PC-9 (cell line): ENCODE data around the gene ABLIM2. TPM values are rescaled to one million over a fixed set of nuclear protein-coding genes. Genes with fewer than 3 reads are reported as not detected.

Experiments
- BruUV-seq: library from RNA; stranded (reverse); fragments of 400-500 nt; replicated peaks from 2 replicates; lab custom pipeline; 2021; lab: Mats Ljungman, UMichigan
- CTCF ChIA-PET: fragments of 300-600 bp; sonication (Branson Sonifier 250); formaldehyde crosslinking; loops from one replicate; lab custom pipeline; 2022; ENCODE audit warnings: antibody characterized with exemption; lab: Charles Lee
- POLR2A ChIA-PET: fragments of 300-600 bp; sonication (Branson Sonifier 250); formaldehyde crosslinking; loops from one replicate; lab custom pipeline; 2022; ENCODE audit warnings: antibody characterized with exemption; ENCODE audit not compliant: unreplicated experiment; lab: Charles Lee
- DNase-seq, 2 experiments: peaks; one replicate each; pipeline versions ENCODE4 v3.0.0 to v3.0.0-alpha.2; 2015 to 2022; ENCODE audit warnings: mixed read lengths in 1 of 2
- H2AFZ ChIP-seq: fragments of 200-600 bp; sonication (generic); 2 replicates; pipeline ENCODE4 v1.8.1; 2017; ENCODE audit warnings: antibody characterized with exemption
- H3F3A ChIP-seq: fragments of 200-600 bp; sonication (generic); 2 replicates; pipeline ENCODE4 v1.8.1; 2017; ENCODE audit warnings: antibody characterized with exemption, mild to moderate bottlenecking, low read depth; ENCODE audit not compliant: insufficient read depth
- H3K27ac ChIP-seq: fragments of 200-600 bp; sonication (generic); 2 replicates; pipeline ENCODE4 v1.6.1; 2016; ENCODE audit warnings: mixed run types
- H3K27me3 ChIP-seq: fragments of 200-600 bp; sonication (generic); 2 replicates; pipeline ENCODE4 v1.6.1; 2016; ENCODE audit warnings: low read depth, mixed run types; ENCODE audit not compliant: insufficient read depth
- H3K36me3 ChIP-seq: fragments of 200-600 bp; sonication (generic); 2 replicates; pipeline ENCODE4 v1.6.1; 2016; ENCODE audit warnings: low read depth, mixed run types
- H3K4me1 ChIP-seq: fragments of 200-600 bp; sonication (generic); replicated peaks from 2 replicates; pipeline ENCODE4 v1.6.1; 2016; ENCODE audit warnings: mixed run types; ENCODE audit not compliant: insufficient read depth
- H3K4me2 ChIP-seq: fragments of 200-600 bp; sonication (generic); 2 replicates; pipeline ENCODE4 v1.6.1; 2017; ENCODE audit warnings: mixed run types
- H3K4me3 ChIP-seq: fragments of 200-600 bp; sonication (generic); 2 replicates; pipeline ENCODE4 v1.6.1; 2016; ENCODE audit warnings: mixed run types
- H3K79me2 ChIP-seq: fragments of 200-600 bp; sonication (generic); 2 replicates; pipeline ENCODE4 v1.6.1; 2017; ENCODE audit warnings: low read depth, mixed run types
- H3K9me2 ChIP-seq: fragments of 200-600 bp; sonication (generic); 2 replicates; pipeline ENCODE4 v1.8.1; 2017; ENCODE audit warnings: mild to moderate bottlenecking; ENCODE audit not compliant: insufficient read depth
- H3K9me3 ChIP-seq: fragments of 200-600 bp; sonication (generic); 2 replicates; pipeline ENCODE4 v1.8.1; 2016; ENCODE audit warnings: low read depth; ENCODE audit not compliant: insufficient read depth
- H4K20me1 ChIP-seq: fragments of 200-600 bp; sonication (generic); 2 replicates; pipeline ENCODE4 v1.8.1; 2017; ENCODE audit not compliant: insufficient read depth
- CTCF ChIP-seq: fragments of 200-600 bp; sonication (generic); conservative IDR thresholded peaks from 2 replicates; pipeline ENCODE4 v1.6.1; 2017; ENCODE audit warnings: mixed run types, antibody characterized with exemption, mild to moderate bottlenecking, moderate library complexity
- EZH2 ChIP-seq: fragments of 200-600 bp; sonication (generic); IDR thresholded peaks from 2 replicates; pipeline ENCODE4 v1.8.0; 2017; ENCODE audit warnings: antibody characterized with exemption, low read depth
- intact Hi-C: fragments of 100-400 bp; cut with micrococcal nuclease; formaldehyde crosslinking; loops from one replicate; pipeline ENCODE4 v1.10.0; 2022; ENCODE audit not compliant: unreplicated experiment
- total RNA-seq: library from RNA; stranded (reverse); gene quantifications from 2 replicates; pipeline ENCODE4 v1.2.3, GENCODE V29; 2021

ABLIM2 gene
- total RNA-seq, 1 experiment from 2014 or later: 1.6 TPM

- ChIA-PET CTCF (interaction anchor here (0.6 kb wide), 1 partner anchor 895 kb away, joined by 3 read pairs; no protein-coding TSS in a partner anchor), POLR2A (interaction anchor here (0.6 kb wide), 2 partner anchors 15 to 23 kb away, joined by 3 to 4 read pairs; no protein-coding TSS in a partner anchor)
- TF ChIP-seq EZH2: no peak
- TF ChIP-seq CTCF: no peak
- no TSS peak for BruUV-seq
- no peaks in the 10 kb centered on the region for H3F3A ChIP-seq
- DNase-seq: peak in 1 of 2 experiments; percentile 19
- H3K79me2 ChIP-seq: no peaks in the 10 kb centered on the region
- H3K4me2 ChIP-seq: no peak overlapping the region
- no peak overlapping the region for H3K4me3 ChIP-seq
- H3K4me1 ChIP-seq: no peaks in the 10 kb centered on the region
- no peaks in the 10 kb centered on the region for H3K9me2 ChIP-seq
- no peak overlapping the region for H2AFZ ChIP-seq
- intact Hi-C loops: no loop called here
- H3K27me3 ChIP-seq: no peaks in the 10 kb centered on the region
- peaks cover 9% of the 10 kb centered on the region; the same call in 1 of the 2 replicates for H3K9me3 ChIP-seq
- no peaks in the 10 kb centered on the region for H4K20me1 ChIP-seq
- H3K36me3 ChIP-seq: no peaks in the 10 kb centered on the region
- no peak overlapping the region for H3K27ac ChIP-seq
Measured at GRCh38 chr4:8090312-8090711, 68.3 kb downstream of the ABLIM2 start.

- H4K20me1 ChIP-seq: no peaks in the 10 kb centered on the region
- no peaks in the 10 kb centered on the region for H3K36me3 ChIP-seq
- ChIA-PET POLR2A (interaction anchor here (0.6 kb wide), 2 partner anchors 15 to 24 kb away, joined by 3 to 4 read pairs; no protein-coding TSS in a partner anchor), CTCF (interaction anchor here (0.6 kb wide), 1 partner anchor 894 kb away, joined by 3 read pairs; no protein-coding TSS in a partner anchor)
- H3K79me2 ChIP-seq: no peaks in the 10 kb centered on the region
- H3K4me1 ChIP-seq: no peaks in the 10 kb centered on the region
- no peak for TF ChIP-seq EZH2
- no peak for TF ChIP-seq CTCF
- DNase-seq: no peak
- peaks cover 9% of the 10 kb centered on the region; the same call in 1 of the 2 replicates for H3K9me3 ChIP-seq
- H3K9me2 ChIP-seq: no peaks in the 10 kb centered on the region
- no peaks in the 10 kb centered on the region for H3F3A ChIP-seq
- H3K27ac ChIP-seq: no peak overlapping the region
- no peak overlapping the region for H3K4me3 ChIP-seq
- no peaks in the 10 kb centered on the region for H3K27me3 ChIP-seq
- intact Hi-C loops: no loop called here
- no peak overlapping the region for H3K4me2 ChIP-seq
- H2AFZ ChIP-seq: no peak overlapping the region
- no TSS peak for BruUV-seq
Measured at GRCh38 chr4:8089862-8090261, 68.8 kb downstream of the ABLIM2 start.

GRCh38 chr4:8088966-8089491, 69.6 kb downstream of the ABLIM2 start:
- TF ChIP-seq CTCF (no peak), EZH2 (no peak)
- ChIA-PET POLR2A (no interaction called here), CTCF (no interaction called here)
- Histone ChIP-seq H3K9me3 (peaks cover 9% of the 10 kb centered on the region; the same call in 1 of the 2 replicates), H3K9me2 (no peaks in the 10 kb centered on the region), H3K27ac (no peak overlapping the region), H4K20me1 (no peaks in the 10 kb centered on the region), H3K27me3 (no peaks in the 10 kb centered on the region), H3K4me2 (no peak overlapping the region), H2AFZ (no peak overlapping the region), H3K36me3 (no peaks in the 10 kb centered on the region), H3K4me3 (no peak overlapping the region), H3K4me1 (no peaks in the 10 kb centered on the region), H3K79me2 (no peaks in the 10 kb centered on the region), H3F3A (no peaks in the 10 kb centered on the region)
- DNase-seq: no peak
- intact Hi-C loops: no loop called here
- BruUV-seq: no TSS peak
